Muscle of leg (tissue), 11 donors: Measurements from ENCODE around the gene FAM81A. TPM values are rescaled to one million over a fixed set of nuclear protein-coding genes. Genes with fewer than 3 reads are reported as not detected.

Experiments
- DNase-seq: peaks from one replicate; pipeline ENCODE4 v3.0.0; 2013
- H3K27ac ChIP-seq: one replicate; pipeline ENCODE4 v1.5.1; 2013; ENCODE audit warnings: mild to moderate bottlenecking, low read length, control low read depth
- H3K27me3 ChIP-seq: one replicate; pipeline ENCODE4 v1.6.1; 2013; ENCODE audit warnings: low read length; ENCODE audit not compliant: control insufficient read depth, insufficient read depth
- H3K36me3 ChIP-seq: one replicate; pipeline ENCODE4 v1.6.1; 2013; ENCODE audit warnings: low read length; ENCODE audit not compliant: control insufficient read depth, insufficient read depth
- H3K4me1 ChIP-seq: one replicate; pipeline ENCODE4 v1.6.1; 2013; ENCODE audit warnings: low read length; ENCODE audit not compliant: control insufficient read depth, insufficient read depth
- H3K4me3 ChIP-seq: one replicate; pipeline ENCODE4 v1.5.1; 2013; ENCODE audit warnings: low read length, control low read depth
- H3K9me3 ChIP-seq: replicated peaks from 2 replicates; pipeline ENCODE4 v1.6.1; 2013; ENCODE audit warnings: low read depth, low read length; ENCODE audit not compliant: control insufficient read depth
- WGBS: methylation state at CpG from one replicate; pipeline ENCODE4 v1.1.5; 2013; ENCODE audit warnings: missing lambda C conversion rate; ENCODE audit not compliant: insufficient coverage; 5-methylcytosine and 5-hydroxymethylcytosine counted together
- polyA plus RNA-seq, 8 donors: library from polyadenylated mRNA; unstranded; fragments of 120-200 nt; gene quantifications; one replicate each; pipeline versions ENCODE4 v1.2.1 to v1.2.3, GENCODE V29; 2013; ENCODE audit warnings: inconsistent platforms in 1 of 8, low replicate concordance in 1 of 8; ENCODE audit not compliant: insufficient read length in 8 of 8, insufficient read depth in 1 of 8
- total RNA-seq: library from RNA; stranded (reverse); fragments of 120-200 nt; gene quantifications from one replicate; pipeline ENCODE4 v1.2.4, GENCODE V29; 2013

Gene FAM81A
- total and polyA plus RNA-seq, 9 donors = 0.35 to 1.6 (median 1.1) TPM

DNA sequence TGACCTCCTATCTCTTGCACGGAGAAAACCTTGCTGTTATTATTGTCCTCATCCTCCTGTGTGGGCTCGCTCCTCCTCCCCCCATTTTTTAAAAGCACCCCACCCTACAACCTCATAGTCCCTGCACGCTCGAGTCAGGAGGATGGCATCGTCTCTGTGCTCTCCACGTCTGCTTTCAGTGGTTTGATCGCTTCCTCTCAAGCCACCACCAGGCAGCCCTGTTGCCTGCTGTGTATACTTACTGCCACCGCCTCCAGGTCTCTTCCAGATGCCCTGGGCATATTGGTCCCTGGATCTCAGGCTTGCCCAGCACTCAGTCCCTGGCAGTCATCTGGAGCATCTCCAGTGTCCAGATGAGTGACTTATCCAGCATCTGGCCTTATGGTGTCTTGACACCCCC is 131.5 kb downstream of the FAM81A start:
- H3K4me3 ChIP-seq = no peak overlapping the region
- no peak for DNase-seq
- H3K27me3 ChIP-seq = no peaks in the 10 kb centered on the region
- no peaks in the 10 kb centered on the region for H3K36me3 ChIP-seq
- WGBS = 80% methylated on average over 8 of the region's 8 CpGs
- no peak overlapping the region for H3K27ac ChIP-seq
- no peaks in the 10 kb centered on the region for H3K9me3 ChIP-seq
- H3K4me1 ChIP-seq = no peaks in the 10 kb centered on the region

DNA sequence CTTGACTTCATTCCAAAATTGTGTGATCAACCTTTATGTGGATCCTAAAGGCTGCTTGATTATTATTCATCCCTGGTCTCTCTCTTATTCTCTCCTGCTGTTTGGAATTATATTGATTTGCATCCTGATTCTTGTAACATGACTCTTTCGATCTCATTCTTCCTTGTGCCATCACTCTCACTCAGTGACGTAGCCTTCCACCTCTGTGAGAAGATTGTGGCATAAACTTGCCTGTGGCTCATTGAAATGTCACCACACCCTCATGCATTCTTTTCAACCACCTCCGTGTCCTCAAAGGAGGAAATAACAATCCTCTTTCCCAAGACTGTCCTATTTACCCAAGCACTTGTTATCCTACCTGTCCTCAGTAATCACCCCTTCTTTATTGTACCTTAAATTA is 132.3 kb downstream of the FAM81A start:
- no peaks in the 10 kb centered on the region for H3K4me1 ChIP-seq
- no peaks in the 10 kb centered on the region for H3K27me3 ChIP-seq
- WGBS = 53% methylated on average over 3 of the region's 3 CpGs
- H3K36me3 ChIP-seq = no peaks in the 10 kb centered on the region
- H3K27ac ChIP-seq = no peak overlapping the region
- no peaks in the 10 kb centered on the region for H3K9me3 ChIP-seq
- no peak overlapping the region for H3K4me3 ChIP-seq
- DNase-seq = no peak

DNA sequence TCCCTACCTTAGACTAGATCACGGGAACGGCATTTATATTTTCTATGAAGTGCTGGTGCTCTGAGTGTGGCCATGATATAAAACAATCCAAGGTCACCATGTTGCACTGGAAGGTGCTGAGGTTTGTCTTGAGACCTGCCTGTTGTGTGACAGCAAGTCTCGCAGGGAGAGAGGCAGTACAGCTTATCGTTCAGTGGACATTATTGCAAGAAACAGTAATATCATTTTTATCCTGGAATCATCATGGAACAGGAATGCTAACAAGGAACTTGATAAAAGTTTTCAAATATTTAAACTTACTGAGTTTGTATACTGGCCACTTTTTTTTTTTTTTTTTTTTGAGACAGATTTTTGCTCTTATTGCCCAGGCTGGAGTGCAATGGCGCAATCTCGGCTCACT is 133.6 kb downstream of the FAM81A start:
- H3K27me3 ChIP-seq = no peaks in the 10 kb centered on the region
- no peak overlapping the region for H3K27ac ChIP-seq
- DNase-seq = no peak
- WGBS = 100% methylated on average over 2 of the region's 6 CpGs
- H3K4me3 ChIP-seq = no peak overlapping the region
- H3K4me1 ChIP-seq = no peaks in the 10 kb centered on the region
- no peaks in the 10 kb centered on the region for H3K9me3 ChIP-seq
- H3K36me3 ChIP-seq = no peaks in the 10 kb centered on the region

Other genes starting within 250 kb of the FAM81A start
- gene LDHAL6B, start 231.3 kb upstream of the FAM81A start, total RNA-seq = not detected
- gene LDHAL6B, start 231.3 kb upstream of the FAM81A start, polyA plus RNA-seq = under 1 TPM in 3 of 8 donors, not detected in 5; 0.07 to 0.14 (median 0.12) TPM
- 36.2 TPM for gene MYO1E, start 65.3 kb upstream of the FAM81A start, total RNA-seq
- gene MYO1E, start 65.3 kb upstream of the FAM81A start, polyA plus RNA-seq = 10 to 100 TPM; 30.2 to 44.0 (median 35.6) TPM
- gene GCNT3, start 173.6 kb downstream of the FAM81A start, total RNA-seq = under 0.01 TPM
- gene GCNT3, start 173.6 kb downstream of the FAM81A start, polyA plus RNA-seq = 1 to 10 TPM in 1 of 8 donors, under 1 TPM in 7; 0.02 to 1.3 (median 0.27) TPM
- gene GTF2A2, start 219.3 kb downstream of the FAM81A start, total RNA-seq = 79.1 TPM
- gene GTF2A2, start 219.3 kb downstream of the FAM81A start, polyA plus RNA-seq = 100 to 1,000 TPM in 7 of 8 donors, 10 to 100 TPM in 1; 90.7 to 123 (median 115) TPM